Activated CD4-positive, CD25-positive, alpha-beta regulatory T cell treated with anti-CD3 and anti-CD28 coated beads, Interleukin-2, amount 50 U/mL, for 72 hours (primary cell): ENCODE data around the gene AK1.

Experiments
- DNase-seq: peaks from one replicate; pipeline ENCODE4 v3.0.0; 2021

Gene AK1

DNA sequence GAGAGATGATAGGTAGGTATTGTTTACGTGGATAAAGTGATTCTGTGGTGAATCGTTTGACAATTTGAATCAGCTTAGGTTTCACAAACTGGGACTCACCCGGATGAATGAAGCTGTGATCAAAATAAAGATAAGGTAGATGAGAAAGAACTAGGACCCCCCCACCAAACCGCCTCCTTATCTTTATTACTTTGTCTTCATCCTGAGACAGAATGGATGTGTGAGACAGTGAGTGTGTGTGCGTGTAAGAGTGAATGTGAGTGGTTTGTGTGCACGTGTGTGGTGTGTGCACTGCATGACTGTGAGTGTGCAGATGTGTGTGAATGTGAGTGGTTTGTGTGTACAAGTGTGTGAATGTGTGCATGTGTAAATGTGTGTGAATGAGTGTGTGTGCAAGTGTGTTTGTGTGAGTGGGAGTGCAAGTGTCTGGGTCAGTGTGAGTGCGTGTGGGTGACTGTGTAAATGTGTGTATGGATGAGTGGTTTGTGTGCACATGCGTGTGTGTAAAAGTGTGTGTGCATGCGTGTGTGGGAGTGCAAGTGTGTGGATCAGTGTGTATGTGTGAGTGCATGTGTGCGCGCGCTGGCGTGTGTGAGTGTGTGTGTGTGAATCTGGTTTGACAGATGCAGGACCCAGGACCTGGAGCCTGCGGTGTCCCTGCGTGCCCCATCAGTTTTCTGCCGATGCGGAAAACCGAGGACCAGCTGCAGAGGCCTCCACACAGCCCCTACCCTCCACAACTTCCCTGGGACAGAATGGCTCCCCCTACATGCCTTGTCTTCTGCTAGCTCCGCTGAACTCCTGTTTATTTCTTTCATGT lies 11.6 kb downstream of the AK1 start:
- no peak for DNase-seq

- no peak for DNase-seq
Measured at GRCh38 chr9:127863191-127863621, 14.3 kb downstream of the AK1 start.

- DNase-seq: no peak
Measured at GRCh38 chr9:127862075-127863011, 15.1 kb downstream of the AK1 start.

- no peak for DNase-seq
Measured at GRCh38 chr9:127860779-127861178, 16.7 kb downstream of the AK1 start.

- no peak for DNase-seq
Measured at GRCh38 chr9:127860260-127860659, 17.2 kb downstream of the AK1 start.

GRCh38 chr9:127858041-127858512 lies 19.4 kb downstream of the AK1 start:
- DNase-seq: no peak

DNA sequence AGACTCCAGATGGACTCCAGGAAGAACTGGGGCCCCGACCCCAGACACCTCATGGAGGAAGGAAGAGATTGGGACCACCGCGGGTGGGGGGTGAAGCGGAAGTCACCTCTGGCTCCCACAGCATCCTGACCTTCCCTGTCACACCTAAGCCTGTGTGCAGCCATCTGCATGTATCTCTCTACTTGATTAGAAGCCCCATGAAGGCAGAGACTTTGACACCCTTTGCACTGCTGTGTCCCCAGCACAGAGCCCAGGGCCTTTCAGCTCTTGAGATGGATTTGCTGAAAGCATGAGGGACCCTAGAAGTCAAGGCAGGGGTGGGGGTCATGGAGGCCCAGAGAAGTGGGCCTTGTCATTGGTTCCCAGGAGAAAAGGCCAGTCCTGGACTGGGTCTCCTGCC lies 20.2 kb downstream of the AK1 start:
- no peak for DNase-seq

GRCh38 chr9:127856729-127857116 lies 20.8 kb downstream of the AK1 start:
- DNase-seq: no peak

DNA sequence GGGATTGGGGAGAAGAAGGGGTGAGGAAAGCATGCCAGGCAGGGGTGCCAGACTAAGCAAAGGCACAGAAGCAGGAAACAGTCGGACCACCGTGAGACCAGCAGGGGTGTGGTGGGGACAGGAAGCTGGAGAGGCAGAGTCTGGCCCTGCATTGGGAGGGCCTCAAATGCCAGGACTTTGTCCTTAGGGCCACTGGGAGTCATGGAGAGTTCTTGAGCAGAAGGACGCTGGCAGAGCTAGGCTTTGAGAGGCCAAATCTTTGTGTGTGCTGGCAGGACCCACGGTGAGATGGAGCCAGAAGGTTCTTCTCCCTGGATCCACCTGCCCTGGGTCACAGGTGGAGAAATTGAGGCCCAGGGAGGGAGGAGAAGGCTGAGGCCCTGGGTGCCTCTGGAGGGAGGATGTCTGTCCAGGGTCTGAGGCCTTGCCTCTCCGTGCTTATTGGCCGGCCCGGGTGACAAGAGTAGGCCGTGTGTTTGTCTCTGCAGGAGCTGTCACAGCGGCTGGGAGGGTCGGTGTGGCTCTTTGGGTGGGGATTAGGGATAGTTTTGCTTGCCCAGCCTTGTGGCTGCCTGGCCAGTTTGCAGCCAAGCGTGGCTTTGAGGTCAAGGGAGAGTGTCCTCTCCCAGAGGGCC lies 21.3 kb downstream of the AK1 start:
- DNase-seq: no peak

DNA sequence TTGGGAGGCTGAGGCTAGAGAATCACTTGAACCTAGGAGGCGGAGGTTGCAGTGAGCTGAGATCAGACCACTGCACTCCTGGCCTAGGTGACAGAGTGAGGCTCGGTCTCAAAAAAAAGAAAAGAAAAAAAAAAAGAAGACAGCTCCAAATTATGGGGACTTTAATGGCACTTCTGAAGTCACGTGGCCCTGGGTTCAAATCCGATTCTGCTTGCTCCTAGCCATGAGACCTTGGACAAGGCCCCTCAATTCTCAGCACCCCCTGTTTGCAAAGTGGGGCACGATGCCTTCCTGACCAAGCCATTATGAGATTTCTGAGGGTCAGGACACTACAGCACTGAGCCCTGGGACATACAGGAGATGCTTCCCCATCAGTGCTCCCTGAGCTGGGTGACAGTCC lies 22.0 kb downstream of the AK1 start:
- no peak for DNase-seq

DNA sequence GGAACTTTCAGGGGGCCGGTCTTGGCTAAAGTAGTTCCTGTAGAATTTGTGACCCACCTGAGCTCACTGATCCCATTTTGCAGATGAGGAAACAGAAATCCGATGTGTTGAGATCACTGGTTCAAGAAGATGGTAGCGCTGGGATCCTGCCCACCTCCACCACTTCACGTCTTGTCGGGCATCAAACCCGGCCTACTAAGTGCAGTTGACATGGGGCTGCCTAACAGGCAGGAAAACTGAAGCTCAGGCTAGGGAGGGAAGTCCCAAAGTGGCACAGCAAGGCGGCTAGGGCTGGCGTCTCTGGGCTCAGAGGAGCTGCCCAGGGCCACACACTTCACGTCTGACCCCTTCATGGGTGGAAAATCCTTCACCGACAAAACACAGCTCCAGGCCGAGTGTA lies 22.5 kb downstream of the AK1 start:
- DNase-seq: no peak

DNA sequence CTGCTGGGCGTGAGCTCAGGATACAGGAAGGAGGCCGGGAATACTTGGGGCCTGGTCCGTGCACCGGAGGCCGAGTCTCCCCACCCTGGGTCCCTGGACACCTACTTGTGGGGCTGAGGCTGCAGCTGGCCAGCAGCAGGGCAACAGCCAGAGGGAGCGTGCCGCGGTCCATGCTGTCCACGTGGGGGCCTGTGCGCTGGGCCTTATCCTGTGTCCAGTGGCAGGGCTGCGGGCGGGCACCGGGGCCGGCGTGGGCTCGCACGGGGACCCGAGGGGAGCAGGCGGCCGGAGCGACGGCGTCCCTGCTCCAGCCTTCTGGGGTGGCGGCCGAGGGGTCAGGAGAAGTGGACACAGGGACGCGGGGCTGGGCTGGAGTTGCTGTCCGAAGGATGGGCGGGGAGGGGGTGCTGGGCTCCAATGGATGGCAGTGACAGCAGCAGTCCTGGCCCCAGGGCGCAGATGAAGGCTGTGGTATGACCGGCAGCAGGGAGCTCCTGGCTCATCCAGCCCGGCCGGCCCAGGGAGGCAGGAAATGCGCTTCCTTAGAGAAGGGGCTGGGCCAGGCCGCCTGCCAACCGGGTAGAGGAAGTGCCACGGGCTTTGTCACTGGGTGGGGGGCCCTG lies 23.2 kb downstream of the AK1 start, which contains the start of gene ENG:
Gene ENG, minus strand, starts transcription at position 475 of the 623 bp plus-strand sequence. Its CDS starts 303 bp downstream, at position 172.
- DNase-seq: no peak

- no peak for DNase-seq
Measured at GRCh38 chr9:127853312-127854183, 23.9 kb downstream of the AK1 start.

GRCh38 chr9:127852829-127853228 lies 24.6 kb downstream of the AK1 start:
- DNase-seq: no peak

DNA sequence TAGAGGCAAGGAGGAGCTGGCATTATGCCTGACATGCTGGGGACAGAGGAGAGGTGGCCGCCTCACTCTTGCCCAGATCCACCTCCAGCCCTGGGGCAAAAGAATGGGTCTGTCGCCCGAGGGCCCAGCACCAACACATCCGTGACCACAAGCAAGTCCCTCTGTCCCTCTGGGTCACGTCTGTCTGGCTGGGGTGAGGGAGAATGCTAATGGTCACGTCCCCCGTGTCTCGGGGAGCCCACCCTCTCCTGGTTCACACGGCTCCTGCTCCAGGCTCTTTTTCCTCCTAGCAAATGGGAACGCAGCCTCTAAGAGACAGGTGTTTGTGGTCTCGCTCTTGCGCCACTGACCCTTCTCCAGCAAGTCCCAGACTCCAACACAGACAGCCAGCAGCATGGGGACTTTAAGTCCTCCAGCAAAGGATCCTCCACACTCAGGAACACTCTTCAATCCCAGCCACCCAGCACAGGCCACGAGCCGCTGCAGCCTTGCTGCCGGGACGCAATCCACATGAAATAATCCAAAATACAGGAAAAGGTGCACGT lies 27.1 kb downstream of the AK1 start:
- DNase-seq: no peak

- no peak for DNase-seq
Measured at GRCh38 chr9:127848756-127849504, 28.5 kb downstream of the AK1 start.

DNA sequence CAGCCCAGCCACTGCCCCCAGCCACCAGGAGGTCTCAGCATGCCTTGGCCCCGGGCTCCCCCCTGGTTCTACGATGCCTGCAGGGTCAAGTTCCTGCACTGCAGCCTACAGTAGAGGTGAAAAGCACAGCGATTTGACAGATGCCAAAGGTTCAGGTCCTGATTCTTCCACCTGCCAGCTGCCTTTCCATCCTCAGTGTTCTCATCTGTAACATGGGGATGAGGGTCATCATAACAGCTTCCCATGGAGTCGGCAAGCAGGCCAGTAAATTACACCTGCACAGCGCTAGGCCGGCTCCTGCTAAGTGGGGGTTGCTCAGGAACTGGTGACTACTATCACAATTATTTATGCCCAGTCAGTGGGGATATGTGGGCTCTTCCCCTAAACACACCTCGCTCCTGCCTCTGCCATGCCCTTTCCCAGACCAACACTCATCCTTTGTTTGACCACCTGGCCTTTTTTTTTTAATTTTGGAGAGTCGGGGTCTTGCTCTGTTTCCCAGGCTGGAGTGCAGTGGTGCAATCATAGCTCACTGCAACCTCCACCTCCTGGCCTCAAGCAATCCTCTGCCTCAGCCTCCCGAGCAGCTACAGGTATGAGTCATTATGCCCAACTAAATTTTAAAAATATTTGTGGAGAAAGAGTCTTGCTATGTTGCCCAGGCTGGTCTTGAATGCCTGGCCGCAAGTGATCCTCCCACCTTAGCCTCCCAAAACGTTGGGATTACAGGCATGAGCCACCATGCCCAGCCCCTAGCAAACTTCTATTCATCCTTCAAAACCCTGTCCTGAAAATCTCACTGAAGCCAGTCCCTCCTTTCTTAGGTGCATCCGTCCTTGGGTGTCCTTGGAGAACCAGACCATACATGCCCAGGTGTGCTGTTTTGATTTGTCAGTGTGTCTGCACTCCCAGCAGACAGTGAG lies 29.4 kb downstream of the AK1 start:
- no peak for DNase-seq

DNA sequence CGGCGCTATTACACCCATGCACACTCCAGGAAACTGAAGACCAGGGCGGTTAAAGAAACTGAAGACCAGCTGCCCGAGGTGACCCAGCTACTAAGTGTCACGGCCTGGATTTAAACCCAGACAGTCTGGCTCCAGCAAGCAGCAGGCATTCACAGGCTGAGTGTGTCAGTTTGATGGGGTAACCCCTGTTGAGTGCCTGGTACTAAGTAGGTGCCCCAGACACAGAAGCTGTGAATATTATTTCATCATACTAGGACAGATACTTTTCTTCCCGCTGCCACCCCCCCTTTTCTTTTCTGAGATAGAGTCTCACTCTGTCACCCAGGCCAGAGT lies 30.3 kb downstream of the AK1 start:
- no peak for DNase-seq

DNA sequence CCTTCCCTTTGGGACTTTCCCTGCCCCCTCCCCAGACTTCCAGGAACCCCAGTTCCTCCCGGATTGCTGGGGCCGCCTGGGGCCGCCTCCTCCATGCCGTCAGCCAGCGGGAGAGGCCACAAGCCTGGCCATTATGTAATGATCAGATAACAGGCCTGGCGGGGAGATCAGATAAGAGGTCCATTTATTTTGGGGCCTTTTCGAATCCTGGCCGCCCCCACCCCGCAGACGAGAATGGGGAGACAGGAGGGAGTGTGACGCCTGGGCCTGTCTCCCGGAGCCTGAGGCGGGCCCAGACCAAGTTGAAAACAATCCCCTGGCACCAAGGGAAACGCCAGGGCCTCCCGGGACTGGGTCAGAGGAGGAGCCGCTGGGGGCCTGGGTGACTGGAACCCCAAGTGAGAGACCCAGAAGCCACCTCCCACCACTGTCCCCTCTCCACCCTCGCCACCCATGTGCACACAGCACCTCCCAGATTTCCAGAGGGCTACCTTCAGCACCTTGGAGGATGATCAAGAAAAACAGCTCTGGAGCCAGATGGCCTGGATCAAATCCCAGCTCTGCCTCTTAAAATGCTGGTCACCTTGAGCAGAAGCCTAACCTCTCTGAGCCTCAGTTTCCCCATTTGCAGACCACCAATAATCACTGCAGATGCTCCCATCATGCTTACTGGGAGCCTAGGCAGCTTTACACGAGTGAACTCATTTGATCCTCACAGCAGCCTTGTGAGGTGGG lies 30.9 kb downstream of the AK1 start:
- DNase-seq: no peak
